ENCODE measurements around the gene C3orf70.
"Not testable (repeated sequence)": the region's sequence is repeated elsewhere in the genome, so short reads cannot be mapped to it uniquely, and the experiment has no call there.

The C3orf70 gene

DNA sequence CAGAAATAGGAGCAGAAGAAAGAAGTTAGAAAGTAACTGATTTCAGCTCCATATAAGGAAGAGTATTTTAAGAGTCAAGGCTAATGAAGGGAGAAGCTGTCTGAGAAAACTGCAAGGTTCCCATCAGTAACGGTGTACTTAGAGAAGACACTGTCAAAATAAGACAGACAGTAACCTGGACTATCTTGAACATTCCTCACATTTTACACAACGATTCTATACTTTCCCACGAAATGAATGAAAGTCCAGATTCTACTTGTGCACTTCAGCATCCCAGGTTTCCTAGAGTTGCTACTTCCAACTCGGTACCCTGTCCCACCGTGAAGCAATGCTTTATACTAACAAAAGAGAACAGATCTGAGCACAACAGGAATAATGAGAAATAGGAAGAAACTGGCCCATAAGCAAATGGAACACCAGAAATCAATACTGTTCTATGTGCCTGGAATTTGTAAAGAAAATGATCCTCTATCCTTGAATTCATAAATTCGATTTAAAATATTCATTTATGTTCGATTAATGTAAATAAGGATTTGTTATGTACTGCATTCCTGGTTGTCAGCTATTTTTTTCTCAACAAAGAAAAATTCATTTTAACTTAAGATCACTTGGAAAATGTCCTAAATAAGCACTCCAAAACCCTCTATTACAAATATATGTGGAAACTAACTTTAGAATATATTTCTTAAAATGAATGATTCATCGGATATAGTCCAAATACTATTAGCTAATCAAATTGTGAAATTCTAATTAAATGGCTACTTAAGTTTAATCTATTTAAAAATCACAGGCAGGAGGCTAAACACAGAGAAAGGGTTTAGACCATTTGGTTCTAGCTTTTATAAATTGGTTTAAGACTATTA lies 1.5 kb downstream of the C3orf70 start:
- DNase-seq = no peak

DNA sequence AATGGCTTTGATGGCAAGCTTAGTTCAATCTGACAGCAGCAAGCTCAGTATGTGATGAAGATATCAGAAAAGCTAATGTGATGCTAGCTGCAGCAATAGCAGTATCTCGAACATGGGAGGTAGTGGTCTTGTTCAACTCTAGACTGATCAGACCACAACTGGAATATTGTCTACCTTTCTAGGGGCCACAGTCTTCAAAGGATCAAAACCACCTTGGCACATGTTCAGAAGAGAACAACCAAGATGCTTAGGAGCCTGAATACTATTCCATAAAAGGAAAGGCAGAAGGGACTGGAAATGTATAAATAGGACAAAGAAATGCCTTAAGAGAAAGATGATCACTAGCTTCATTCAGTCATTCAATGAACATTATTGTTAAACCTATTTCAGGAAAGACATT lies 2.3 kb downstream of the C3orf70 start:
- no peak for DNase-seq

DNA sequence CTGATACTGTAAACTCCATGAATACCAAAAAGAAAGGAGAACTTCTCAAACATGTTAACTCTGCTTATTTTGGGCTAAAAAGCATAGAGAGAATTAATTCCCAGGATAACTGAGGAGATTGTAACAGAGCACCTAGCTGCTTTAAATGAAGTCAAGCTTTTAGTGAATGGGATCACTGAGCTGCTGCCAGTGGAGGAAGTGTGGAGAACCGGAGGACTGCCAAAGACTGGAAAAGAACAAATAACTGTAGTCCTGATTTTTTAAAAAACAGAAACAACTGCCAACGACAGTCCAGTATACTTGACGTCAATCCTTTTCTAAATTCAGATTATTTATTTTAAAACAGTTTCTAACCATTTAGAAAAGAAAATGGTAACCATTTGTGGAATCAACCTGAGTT lies 3.3 kb downstream of the C3orf70 start:
- no peak for DNase-seq

DNA sequence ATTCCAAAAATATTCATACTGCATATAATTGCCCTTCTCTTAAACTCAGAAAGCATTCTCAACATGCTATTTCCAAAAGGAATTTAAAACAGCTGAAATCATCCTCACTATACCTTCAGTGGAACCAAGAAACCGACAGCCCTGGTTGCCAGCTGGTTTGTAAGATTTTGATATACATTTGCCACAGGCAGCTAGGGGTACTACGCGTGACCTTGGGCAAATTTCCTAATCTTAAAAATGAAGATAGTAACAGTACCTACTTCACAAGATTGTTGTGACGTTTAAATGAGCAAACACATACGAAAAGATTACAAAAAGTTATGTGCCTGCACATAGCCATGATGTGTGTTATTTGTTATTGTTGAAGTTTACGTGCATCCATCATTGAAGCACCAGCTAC lies 7.3 kb downstream of the C3orf70 start:
- no peak for DNase-seq

DNA sequence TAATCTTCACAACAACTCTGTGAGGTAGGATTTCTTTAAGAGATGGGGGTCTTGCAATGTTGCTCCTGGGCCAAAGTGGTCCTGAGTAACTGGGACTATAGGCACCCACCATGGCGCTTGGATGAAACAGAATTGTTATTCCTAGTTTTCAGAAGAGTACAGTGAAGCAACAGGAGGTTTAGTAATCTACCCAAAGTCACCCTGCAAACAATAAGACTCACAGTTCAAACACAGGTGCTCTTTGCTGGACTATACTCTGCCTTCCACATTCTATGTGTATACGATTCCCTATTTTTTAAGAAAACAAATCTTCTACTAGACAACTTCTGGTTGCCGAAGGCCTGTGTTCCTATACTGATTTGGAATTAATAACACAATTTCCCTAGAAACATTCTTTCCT lies 8.1 kb downstream of the C3orf70 start:
- no peak for DNase-seq

DNA sequence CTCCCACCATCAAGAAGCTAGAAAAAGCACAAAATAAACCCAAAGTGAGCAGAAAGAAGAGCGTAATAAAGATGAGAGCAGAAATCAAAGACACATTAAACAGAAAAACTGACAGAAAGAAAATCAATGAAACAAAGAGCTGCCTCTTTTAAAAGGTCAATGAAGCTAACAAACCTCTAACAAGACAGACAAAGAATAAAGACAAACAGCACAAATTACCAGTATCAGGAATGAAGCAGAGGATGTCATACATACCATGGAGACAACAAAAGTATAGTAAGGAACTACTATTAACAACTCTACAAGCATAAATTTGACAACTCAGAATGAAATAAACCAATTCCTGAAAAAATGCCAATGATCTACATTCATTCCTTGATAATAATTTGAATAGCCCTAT lies 15.0 kb downstream of the C3orf70 start:
- DNase-seq = no peak

DNA sequence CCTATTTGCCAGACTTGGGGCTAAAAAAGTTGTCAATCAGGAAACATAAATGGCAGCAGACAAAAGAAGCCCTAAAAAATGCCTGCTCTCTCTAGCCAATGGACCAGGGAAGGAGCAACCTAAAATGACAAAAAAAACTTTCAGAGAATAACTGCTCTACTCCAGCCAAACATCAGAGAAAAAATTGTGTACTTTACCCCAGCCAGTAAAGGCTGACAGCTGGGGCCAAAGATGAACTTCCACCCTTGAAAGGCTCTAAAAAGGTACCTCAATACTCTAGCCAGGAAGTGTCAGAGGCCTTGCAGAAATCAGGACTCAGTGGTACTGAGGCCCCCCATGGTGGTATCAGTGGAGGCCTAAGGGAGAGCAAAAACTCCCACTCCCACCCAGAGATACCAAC lies 18.4 kb downstream of the C3orf70 start:
- DNase-seq = no peak

DNA sequence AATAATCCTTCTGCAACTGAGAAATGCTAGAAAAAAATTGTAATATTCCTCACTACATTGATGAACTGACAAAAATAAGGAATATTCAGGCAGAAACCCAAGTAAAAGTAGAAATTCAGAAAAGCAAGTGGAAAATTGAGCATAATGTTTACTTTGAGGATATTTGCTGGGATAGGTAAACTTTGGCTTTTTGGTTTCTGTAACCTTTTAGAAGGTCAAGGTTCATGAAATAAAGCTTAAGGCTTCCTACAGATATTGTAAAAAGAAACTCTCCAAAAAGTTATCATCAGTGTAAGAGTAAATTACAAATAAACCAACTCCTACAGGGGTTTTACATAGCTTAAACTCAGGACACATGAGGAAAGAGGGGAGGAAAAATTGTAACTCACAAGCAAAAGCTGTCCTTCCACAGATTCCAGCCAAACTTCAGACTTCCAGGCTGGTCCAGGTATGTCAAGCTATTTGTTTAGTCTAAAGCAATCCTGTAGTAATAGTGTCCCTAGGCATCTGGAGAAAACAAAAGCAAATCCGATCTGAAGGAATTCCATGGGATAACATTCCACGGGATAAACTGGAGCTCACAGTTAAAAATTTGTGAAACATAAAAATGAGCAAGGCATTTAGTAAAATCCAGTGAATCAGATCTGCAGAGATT lies 21.1 kb downstream of the C3orf70 start:
- no peak for DNase-seq

DNA sequence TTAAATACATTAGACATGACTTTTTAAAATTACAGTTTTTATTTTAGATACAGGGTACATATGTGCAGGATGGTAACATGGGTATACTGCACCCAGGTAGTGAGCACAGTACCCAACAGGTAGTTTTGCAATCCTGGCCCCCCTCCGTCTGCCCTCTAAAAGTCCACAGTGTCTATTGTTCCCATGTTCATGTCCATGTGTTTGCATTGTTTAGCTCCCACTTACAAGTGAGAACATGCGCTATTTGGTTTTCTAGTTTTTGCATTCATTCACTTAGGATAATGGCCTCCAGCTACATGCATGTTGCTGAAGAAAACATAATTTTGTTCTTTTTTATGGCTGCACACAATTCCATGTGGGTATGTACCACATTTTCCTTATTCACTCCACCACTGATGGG lies 23.8 kb downstream of the C3orf70 start:
- no peak for DNase-seq

DNA sequence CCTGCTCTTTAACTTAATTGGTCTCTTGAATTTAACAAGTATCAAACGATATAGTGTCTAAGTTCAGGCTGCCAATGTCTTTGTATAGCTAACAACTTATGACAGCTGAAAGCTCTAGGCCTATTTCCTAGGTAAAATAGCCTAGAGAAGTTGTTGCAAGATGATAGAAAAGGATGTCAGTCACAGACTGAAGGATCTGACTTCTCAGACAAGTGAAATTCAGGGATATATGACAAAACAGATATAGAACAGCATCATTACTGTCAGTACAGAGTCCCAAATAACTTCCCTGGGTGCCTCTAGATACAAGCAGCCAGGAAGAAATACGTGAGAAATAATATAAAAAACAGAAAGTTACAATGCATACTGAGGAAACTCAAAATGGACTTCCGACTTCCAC lies 26.7 kb downstream of the C3orf70 start:
- DNase-seq = no peak

DNA sequence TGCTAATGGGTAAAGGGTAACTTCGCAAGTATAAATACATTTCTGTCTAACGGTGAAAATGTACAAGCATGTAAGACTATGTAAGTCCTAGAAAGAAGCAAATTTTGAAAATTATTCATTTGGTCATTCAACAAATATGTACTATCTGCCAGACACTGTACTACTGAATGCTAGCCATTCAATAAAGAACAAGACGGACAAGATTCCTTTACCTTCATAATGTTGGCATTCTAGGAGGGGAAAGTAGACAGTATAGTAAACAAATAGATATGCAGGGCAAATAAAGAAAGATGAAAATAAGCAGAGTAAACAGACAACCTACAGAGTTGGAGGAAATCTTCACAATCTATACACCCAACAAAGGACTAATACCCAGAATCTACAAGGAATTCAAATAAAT lies 32.7 kb downstream of the C3orf70 start:
- DNase-seq = no peak

DNA sequence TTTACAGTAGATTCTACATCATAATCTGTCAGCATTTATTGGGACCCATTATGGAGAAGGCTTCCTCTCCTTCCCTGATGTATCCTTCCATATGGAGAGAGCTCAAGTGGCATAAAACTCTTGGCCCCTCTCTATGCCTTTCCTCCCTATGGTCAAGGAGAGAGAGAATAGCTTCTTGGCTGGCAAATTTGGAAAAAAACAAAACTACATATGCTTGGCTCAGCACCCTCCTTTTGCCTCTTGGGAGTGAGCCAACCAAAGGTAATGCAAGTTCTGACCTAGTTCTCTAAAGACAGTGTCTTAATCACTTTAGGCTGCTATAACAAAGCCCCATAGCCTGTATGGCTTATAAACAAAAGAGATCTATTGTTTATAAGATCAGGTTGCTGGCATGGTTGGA lies 37.5 kb downstream of the C3orf70 start:
- DNase-seq = no peak

DNA sequence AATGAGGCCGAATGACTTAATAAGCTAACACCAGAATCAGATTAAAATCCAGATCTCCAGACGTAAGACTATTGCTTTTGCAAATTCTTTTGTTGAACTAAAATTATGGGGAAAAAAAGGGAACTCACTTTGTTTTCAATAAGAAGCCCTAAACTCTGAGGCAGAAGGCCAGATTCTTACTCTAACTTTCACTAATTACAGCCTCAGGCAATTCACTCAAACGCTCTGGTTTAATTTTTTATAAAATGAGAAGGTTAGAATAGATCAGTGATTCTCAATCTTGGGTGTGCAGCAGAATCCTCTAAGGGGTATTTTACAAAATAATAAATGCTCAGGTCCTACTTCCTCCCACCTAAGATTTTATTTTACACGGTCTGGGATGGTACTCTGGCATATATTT lies 38.1 kb downstream of the C3orf70 start:
- DNase-seq = no peak

DNA sequence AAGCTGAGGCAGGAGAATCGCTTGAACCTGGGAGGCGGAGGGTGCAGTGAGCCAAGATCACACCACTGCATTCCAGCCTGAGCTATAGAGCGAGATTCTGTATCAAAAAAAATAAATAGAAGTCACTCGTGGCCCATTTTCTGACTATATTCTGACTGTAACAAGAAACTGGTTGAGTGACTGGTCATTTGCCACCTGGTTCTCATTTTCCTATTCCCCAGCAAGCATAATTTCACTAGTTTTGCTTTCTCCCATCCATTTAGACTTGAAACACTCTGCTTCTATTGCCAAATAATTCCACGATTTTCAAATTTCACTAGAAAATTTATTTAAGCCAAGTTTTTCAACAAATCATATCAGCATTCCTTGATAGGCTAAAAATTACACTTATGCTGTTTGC lies 40.7 kb downstream of the C3orf70 start:
- no peak for DNase-seq

DNA sequence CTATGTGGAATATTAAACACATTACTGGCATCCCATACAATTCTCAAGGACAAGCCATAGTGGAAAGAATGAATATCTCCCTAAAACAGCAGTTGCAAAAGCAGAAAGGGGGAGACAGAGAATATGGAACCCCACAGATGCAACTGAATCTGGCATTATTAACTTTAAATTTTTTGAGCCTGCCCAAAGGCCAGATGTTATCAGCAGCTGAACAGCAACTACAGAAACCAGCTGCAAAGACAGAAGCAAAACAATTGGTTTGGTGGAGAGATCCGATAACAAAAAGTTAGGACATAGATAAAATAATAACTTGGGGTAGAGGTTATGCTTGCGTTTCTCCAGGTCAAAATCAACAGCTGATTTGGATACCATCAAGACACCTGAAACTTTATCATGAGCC lies 43.8 kb downstream of the C3orf70 start:
- DNase-seq = not testable (repeated sequence)

DNA sequence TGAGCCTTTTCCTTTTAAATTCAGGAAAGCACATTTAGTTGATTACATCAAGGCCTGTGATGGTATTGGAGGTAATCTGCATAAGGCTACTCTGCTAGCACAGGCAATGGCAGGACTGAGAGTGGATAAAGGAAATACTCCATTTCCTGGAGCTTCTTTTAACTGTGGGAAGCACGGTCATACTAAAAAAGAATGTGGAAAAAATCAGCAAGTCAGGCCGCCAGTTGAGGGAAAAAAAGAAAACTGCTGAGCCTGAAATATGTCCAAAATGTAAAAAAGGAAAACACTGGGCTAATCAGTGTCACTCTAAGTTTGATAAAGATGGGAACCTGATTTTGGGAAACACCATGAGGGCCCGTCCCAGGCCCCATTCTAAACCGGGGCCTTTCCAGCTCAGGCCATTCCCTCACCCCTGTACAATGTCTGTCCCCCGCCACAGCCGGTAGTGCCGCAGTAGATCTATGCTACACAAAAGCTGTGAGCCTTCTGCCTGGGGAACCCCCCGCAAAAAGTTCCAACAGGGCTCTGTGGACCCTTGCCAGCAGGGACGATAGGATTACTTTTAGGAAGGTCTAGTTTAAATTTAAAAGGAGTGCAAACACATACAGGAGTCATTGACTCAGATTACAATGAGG lies 46.5 kb downstream of the C3orf70 start:
- not testable (repeated sequence) for DNase-seq

DNA sequence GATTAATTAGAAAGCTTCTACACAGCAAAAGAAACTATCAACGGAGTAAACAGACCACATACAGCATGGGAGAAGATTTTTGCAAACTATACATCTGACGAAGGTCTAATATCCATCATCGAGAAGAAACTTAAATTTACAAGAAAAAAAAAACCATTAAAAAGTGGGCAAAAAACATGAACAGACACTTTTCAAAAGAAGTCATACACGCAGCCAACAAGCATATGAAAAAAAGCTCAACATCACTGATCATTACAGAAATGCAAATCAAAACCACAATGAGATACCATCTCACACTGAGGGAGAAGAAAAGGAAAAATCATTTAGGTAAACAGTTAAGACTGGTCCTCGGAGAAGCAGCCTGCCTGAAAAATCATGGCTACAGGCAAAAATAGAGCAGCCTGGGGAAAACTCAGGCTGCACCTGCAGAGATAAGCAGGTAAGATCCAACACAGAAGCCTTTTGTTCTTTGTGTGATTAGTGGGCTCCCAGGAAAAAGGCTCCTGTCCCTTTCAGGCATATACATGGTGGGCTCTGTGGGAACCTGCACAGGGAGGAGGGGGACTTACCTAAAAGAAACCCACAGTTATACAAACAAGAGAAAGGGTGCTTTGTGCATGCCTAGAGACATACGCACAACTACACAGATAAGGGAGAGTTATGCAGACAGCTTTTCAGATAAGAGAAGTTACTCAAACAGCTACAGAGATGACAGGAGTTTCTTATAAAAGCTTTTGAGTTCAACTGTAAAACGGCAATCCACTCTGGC lies 49.3 kb downstream of the C3orf70 start:
- no peak for DNase-seq

DNA sequence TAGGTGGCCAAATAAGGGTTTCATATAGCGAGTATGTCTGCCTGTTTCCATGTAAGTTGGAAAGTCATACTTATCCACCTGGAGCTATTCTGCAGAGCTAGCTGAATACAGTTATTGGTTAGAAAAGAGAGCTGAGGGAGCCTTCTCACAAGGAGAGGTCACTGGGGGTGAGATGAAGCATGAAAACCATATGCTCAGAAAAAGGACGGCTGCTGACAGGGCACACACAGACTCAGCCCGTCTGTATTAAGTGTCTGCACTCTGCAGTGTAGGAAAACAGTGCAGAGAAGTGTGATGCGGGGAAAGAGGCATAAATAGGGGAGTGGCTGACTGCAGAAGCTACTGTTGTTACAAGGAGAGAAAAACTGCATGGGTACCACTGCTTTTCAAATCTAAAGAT lies 58.2 kb downstream of the C3orf70 start:
- no peak for DNase-seq

DNA sequence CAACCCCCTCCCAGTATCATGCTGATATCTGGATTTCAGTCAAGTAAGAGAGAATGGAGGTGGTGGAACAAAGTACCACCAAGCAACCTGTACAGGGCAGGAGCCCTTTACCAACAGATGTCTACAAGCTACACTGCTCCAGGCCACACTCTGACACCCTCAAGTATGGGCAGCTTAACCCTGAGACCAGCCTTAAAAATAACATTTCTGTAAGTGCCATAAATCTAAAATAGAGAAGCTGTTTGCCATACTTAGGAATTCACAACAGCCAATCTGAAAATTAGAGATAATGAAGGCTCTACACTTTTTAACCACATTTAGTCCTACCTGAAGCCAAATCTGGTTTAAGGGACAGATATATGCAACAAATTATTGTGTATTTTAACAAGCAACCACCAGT lies 59.7 kb downstream of the C3orf70 start:
- DNase-seq = no peak

DNA sequence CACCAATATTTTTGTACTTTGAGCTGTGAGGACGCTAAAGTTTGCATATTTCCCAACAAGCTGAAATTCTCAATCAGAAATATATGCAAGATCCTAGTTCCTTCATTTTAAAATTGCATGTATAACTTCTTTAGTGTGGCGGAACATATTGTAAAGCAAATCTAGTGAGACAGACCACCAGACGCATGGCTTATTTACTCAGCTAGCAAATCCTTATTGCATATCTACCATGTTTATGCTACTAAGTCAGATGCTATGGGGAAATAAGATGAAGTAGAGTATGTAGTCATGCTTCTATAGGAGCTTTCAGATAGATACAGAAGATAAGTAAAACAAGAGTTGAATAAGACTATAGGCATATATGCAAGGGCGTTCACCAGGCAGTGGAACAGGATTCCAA lies 62.0 kb downstream of the C3orf70 start:
- no peak for DNase-seq

DNA sequence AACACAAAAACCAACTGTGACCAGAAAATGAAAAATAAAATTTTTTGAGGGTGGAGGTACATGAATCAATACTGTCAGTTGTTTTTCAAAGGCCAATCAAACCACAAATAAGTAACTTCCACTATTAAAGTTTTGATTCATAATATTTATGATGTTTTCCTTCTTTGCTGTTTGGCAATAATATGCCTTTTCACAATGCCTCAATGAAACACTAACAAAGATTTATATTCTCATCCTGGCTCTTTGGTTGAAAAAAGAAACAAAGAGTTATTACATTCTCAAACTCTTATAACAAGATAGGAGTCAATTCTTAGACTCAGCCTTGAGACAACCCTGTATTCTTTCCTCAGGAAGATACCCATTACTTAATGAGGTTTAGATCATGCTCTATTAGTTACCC lies 63.1 kb downstream of the C3orf70 start:
- DNase-seq = no peak

DNA sequence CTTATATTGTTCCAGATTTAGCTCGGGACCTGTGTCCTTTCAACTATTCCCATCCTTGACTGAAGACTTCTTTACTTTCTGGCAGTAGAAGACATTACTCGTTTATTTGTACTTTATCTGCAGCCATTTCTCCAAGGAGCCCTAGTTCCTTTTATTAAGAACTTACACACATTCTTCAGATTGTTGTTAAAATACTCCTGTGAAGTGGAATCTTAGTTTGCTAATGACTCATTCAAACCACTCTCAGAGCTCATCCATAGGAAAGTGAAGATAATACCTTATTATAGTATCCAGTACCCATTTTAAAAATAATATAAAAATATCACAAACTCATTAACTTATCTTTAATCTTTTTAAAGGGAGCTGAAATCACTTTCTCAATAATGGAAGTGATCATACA lies 63.5 kb downstream of the C3orf70 start:
- no peak for DNase-seq

DNA sequence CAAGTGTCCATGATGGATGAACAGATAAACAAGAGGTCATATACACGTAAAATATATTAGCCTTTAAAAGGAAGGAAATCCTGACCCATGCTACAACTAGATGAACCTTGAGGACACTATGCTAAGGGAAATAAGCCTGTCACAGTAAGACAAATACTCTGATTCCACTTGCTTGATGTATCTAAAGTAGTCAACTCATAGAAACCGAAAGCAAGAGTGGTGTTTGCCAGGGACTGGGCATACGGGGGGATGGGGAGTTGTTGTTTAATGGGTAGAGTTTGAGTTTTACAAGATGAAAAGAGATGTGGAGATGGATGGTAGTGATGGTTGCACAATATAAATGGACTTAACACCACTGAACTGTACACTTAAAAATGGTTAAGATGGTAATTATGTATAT lies 65.4 kb downstream of the C3orf70 start:
- DNase-seq = no peak

DNA sequence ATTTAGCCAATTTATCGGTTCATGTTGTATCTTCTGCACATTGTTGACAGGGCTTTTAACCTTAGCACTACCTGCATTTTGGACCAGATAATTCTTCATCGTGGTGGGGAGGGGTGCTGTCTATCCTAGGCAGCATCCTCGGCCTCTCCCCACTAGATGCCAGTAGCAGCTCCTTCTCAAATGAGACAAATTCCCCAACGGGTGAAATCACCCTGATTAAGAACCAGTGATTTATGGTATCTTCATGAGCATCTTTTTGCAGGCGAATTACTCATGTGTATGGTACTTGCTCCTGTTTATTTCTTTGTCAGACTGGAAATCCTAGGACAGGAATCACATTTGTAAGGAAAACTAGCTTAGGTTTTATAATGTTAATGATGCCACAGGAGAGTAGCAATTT lies 68.0 kb downstream of the C3orf70 start:
- DNase-seq = no peak

Data from activated T-cell treated with anti-CD3 and anti-CD28 coated beads, Interleukin-2, amount 50 U/mL, for 1 hour (primary cell).